Measurements from ENCODE around the gene FIGN. TPM values are rescaled to one million over a fixed set of nuclear protein-coding genes. Genes with fewer than 3 reads are reported as not detected.

The FIGN gene
- total and polyA plus RNA-seq, 10 of the 15 experiments (the other 5 are each of a cell fraction or from before 2014, with no cell fraction given): under 0.01 to 0.01 TPM; not detected in 8

- no peak for TF ChIP-seq ELK1 (IDR thresholded peaks at IDR 0.05; ENCODE audit: low read depth, low read length)
- no peak for TF ChIP-seq E2F4 (IDR thresholded peaks at IDR 0.05; ENCODE audit: low read depth, low read length)
- peak; percentile 23 to 41 (median 40); a peak in 4 of 6 replicates for TF ChIP-seq CTCF (IDR thresholded peaks at IDR 0.05 in 2 of 3, conservative IDR thresholded peaks at IDR 0.05 in 1 of 3; ENCODE audit: control insufficient read depth in 2 of 3, extremely low read depth in 1 of 3, insufficient read depth in 1 of 3, low read depth in 3 of 3, low read length in 3 of 3)
Observed at GRCh38 chr2:163610817-163611556, 124.8 kb downstream of the FIGN start (continued).

- RAD21 ChIA-PET (ENCODE audit: unreplicated experiment): no interaction called here
- Histone ChIP-seq H3K4me3 (no peak overlapping the region), H3K4me2 (ENCODE audit: control insufficient read depth, insufficient read depth) (no peak overlapping the region), H3K4me1 (ENCODE audit: control insufficient read depth, insufficient read depth, low read length) (no peaks in the 10 kb centered on the region), H2AFZ (ENCODE audit: control insufficient read depth, low read depth, low read length) (no peak overlapping the region), H3K9me3 (replicated peaks; ENCODE audit: control insufficient read depth, insufficient read depth, low read length) (no peaks in the 10 kb centered on the region), H4K20me1 (ENCODE audit: control insufficient read depth, insufficient read depth) (no peaks in the 10 kb centered on the region), H3K79me2 (ENCODE audit: control insufficient read depth, insufficient read depth, low read length) (no peaks in the 10 kb centered on the region), H3K27me3 (replicated peaks in 1 of 2; ENCODE audit: control insufficient read depth in 2 of 2, insufficient read depth in 2 of 2, low read length in 1 of 2) (no peaks in the 10 kb centered on the region), H3K9ac (ENCODE audit: control insufficient read depth, insufficient read depth, low read length) (no peak overlapping the region), H3K36me3 (ENCODE audit: control insufficient read depth in 2 of 2, insufficient read depth in 2 of 2, low read length in 1 of 2) (no peaks in the 10 kb centered on the region), H3K27ac (ENCODE audit: control insufficient read depth, insufficient read depth) (no peak overlapping the region)
- POLR2A ChIA-PET: interaction anchor here (1.3 kb wide), 1 partner anchor 14 kb away, joined by 3 read pairs; no protein-coding TSS in a partner anchor
- FAIRE-seq (no peak), ATAC-seq (no peak), DNase-seq (ENCODE audit: low read depth, low spot score) (no peak)
- intact Hi-C loops (cut with micrococcal nuclease; ENCODE audit: unreplicated experiment) (no loop called here), in situ Hi-C loops (cut with MboI) (no loop called here)
- SMC1A ChIA-PET (ENCODE audit: uncharacterized antibody, unreplicated experiment): interaction anchor here (0.7 kb wide), 1 partner anchor 483 kb away, joined by 3 read pairs; no protein-coding TSS in a partner anchor
- BruUV-seq (replicated peaks): no TSS peak
- CTCF ChIA-PET: interaction anchor here (1.2 kb wide), 1 partner anchor 8 kb away, joined by 3 read pairs; no protein-coding TSS in a partner anchor
- no peak for TF ChIP-seq E4F1 (IDR thresholded peaks at IDR 0.05; ENCODE audit: borderline replicate concordance, partially characterized antibody)
- TF ChIP-seq HSF1 (IDR thresholded peaks at IDR 0.05; ENCODE audit: low read depth, low read length): no peak
- no peak for TF ChIP-seq SPI1 (IDR thresholded peaks at IDR 0.05; ENCODE audit: borderline replicate concordance, insufficient read depth, low read depth, low read length)
- no peak for TF ChIP-seq ZNF207 (IDR thresholded peaks at IDR 0.05; ENCODE audit: borderline replicate concordance)
- no peak for TF ChIP-seq ZBTB4 (CRISPR knock-in tag; IDR thresholded peaks at IDR 0.05)
Observed at GRCh38 chr2:163607630-163608029, 128.2 kb downstream of the FIGN start.
